ENCODE results near the gene SPDYA.

GRCh38 chr2:28822036-28822435 is 11.4 kb downstream of the SPDYA start:
- TF ChIP-seq CTCF (IDR thresholded peaks at IDR 0.05; ENCODE audit: insufficient read depth, low read depth, low read length) (no peak), EZH2 (IDR thresholded peaks at IDR 0.05; ENCODE audit: insufficient read depth, low read length) (no peak)

Data from astrocyte (in vitro differentiated cells and primary cell).